Nephron (organoid): Measurements from ENCODE around the gene AK9.
A peak's percentile ranks its signal among the peaks of the same experiment; 100 is the strongest.

Source experiments
- H3K27ac Mint-ChIP-seq, 3 experiments: 2 replicates each; pipeline ENCODE4 v1.8.0; 2020; ENCODE audit warnings: mixed read lengths in 3 of 3, mild to moderate bottlenecking in 2 of 3, moderate library complexity in 1 of 3
- H3K27me3 Mint-ChIP-seq: 2 replicates; pipeline ENCODE4 v1.8.0; 2021; ENCODE audit warnings: low read depth, mild to moderate bottlenecking, moderate library complexity, mixed read lengths
- H3K36me3 Mint-ChIP-seq: 2 replicates; pipeline ENCODE4 v1.8.0; 2020; ENCODE audit warnings: low read depth, mixed read lengths
- H3K4me1 Mint-ChIP-seq: 2 replicates; pipeline ENCODE4 v1.8.0; 2020; ENCODE audit warnings: mixed read lengths
- H3K4me3 Mint-ChIP-seq, 3 experiments: 2 replicates each; pipeline ENCODE4 v1.8.0; 2020; ENCODE audit warnings: mild to moderate bottlenecking in 3 of 3, mixed read lengths in 3 of 3, moderate library complexity in 2 of 3
- H3K9me3 Mint-ChIP-seq: 2 replicates; pipeline ENCODE4 v1.8.0; 2020; ENCODE audit warnings: mixed read lengths
- CTCF ChIP-seq, 3 experiments: fragments of 200-600 bp; sonication (generic); IDR thresholded peaks; one replicate each; pipeline ENCODE4 v1.5.0; 2021; ENCODE audit warnings: antibody characterized with exemption in 3 of 3; ENCODE audit not compliant: unreplicated experiment in 3 of 3

AK9 gene

GRCh38 chr6:109456710-109457561 lies 234.1 kb downstream of the AK9 start:
- Mint-ChIP-seq H3K27me3 (peaks cover 14% of the 10 kb centered on the region), H3K36me3 (peaks cover 6% of the 10 kb centered on the region)

DNA sequence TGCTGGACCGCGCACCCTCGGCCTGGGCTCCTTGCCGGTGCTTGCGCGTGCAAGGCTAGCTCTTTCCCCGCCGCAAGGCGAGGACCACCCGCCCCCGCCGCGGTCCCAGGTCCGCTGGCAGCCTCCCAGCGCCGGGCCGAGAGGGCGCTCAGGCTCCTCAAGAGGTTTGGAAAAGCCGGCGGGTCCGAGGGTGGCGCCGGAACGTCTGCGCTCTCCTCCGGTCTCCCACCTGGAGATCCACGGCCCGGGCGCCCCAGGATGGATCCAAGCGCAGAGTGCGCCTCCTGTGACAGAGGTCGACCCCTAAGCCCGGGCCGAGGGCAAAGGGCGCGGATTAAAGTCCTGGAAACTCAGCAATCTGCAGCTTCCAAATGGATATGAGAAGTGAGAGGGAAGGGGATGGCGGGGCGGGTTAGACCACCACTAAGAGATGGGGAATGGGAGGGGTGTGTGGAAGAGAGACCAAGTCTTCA lies 234.9 kb downstream of the AK9 start:
- Mint-ChIP-seq H3K4me3 (peak overlapping the region; percentile 75 to 84 (median 84)), H3K9me3 (no peaks in the 10 kb centered on the region), H3K27ac (no peak overlapping the region), H3K27me3 (peaks cover 14% of the 10 kb centered on the region), H3K4me1 (peaks cover 25% of the 10 kb centered on the region), H3K36me3 (peaks cover 3% of the 10 kb centered on the region)
- no peak for TF ChIP-seq CTCF (IDR thresholded peaks at IDR 0.05; ENCODE audit: unreplicated experiment in 3 of 3)

More at GRCh38 chr6:109456710-109457561, 234.1 kb downstream of the AK9 start:
- peaks cover 25% of the 10 kb centered on the region for H3K4me1 Mint-ChIP-seq
- no peak for TF ChIP-seq CTCF (IDR thresholded peaks at IDR 0.05; ENCODE audit: unreplicated experiment in 3 of 3)
- H3K9me3 Mint-ChIP-seq: no peaks in the 10 kb centered on the region
- peak overlapping the region in 1 of 3 experiments; percentile 8 for H3K27ac Mint-ChIP-seq
- peak overlapping the region; percentile 75 to 84 (median 84) for H3K4me3 Mint-ChIP-seq

GRCh38 chr6:109455437-109456110 lies 235.4 kb downstream of the AK9 start, which contains the start of gene MICAL1:
TSS of gene MICAL1 (minus strand) at chr6:109455772. CDS start at chr6:109454196, 1,576 bp downstream.
- H3K9me3 Mint-ChIP-seq: no peaks in the 10 kb centered on the region
- H3K27ac Mint-ChIP-seq: peak within 1 kb of the TSS; percentile 70 to 85 (median 72)
- peaks cover 29% of the 10 kb centered on the region for H3K4me1 Mint-ChIP-seq
- TF ChIP-seq CTCF (IDR thresholded peaks at IDR 0.05; ENCODE audit: unreplicated experiment in 3 of 3): peak; percentile 24 to 44 (median 25)
- H3K36me3 Mint-ChIP-seq: peaks cover 7% of the 10 kb centered on the region
- peak within 1 kb of the TSS; percentile 97 for H3K4me3 Mint-ChIP-seq
- peaks cover 14% of the 10 kb centered on the region for H3K27me3 Mint-ChIP-seq

- H3K27me3 Mint-ChIP-seq: peaks cover 14% of the 10 kb centered on the region
- peaks cover 29% of the 10 kb centered on the region for H3K4me1 Mint-ChIP-seq
- peak overlapping the region; percentile 70 to 85 (median 72) for H3K27ac Mint-ChIP-seq
- peaks cover 7% of the 10 kb centered on the region for H3K36me3 Mint-ChIP-seq
- peak overlapping the region; percentile 97 for H3K4me3 Mint-ChIP-seq
- TF ChIP-seq CTCF (IDR thresholded peaks at IDR 0.05; ENCODE audit: unreplicated experiment in 3 of 3): no peak
- no peaks in the 10 kb centered on the region for H3K9me3 Mint-ChIP-seq
Observed at GRCh38 chr6:109454496-109455436, 236.2 kb downstream of the AK9 start.
